Raji (cell line): ENCODE measurements around the gene TEX38.

Experiments used
- POLR2A ChIP-seq: IDR thresholded peaks from 2 replicates; pipeline ENCODE4 v1.6.1; 2011; ENCODE audit warnings: low read depth, low read length, control low read depth; ENCODE audit not compliant: insufficient read depth

TEX38 gene

GRCh38 chr1:46671554-46671953, at the start of gene TEX38:
TSS of gene TEX38 (plus strand) at chr1:46671854. CDS start at chr1:46671935, 81 bp downstream.
- no peak for TF ChIP-seq POLR2A

- no peak for TF ChIP-seq POLR2A
These were observed 49.7 kb upstream of the TEX38 start for GRCh38 chr1:46621930-46622329.

DNA sequence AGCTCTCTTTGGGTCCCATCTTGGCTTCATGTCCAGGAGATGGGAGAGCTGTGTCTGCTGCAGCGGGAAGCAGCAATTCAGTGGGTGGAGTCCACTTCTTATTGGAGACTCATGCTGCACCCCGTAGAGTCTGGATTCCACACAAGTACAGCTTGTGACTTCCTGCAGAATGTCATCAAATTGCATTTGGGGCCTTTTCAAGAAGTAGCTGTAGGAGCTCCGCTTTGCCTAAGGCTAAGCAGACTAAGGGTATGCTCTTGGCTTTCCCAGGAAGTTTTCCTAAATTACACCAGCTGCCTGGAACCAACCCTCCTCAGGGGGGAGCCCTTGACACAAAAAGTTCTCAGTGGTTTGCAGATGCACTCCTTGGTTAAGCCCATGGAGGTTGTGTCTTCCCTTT, 49.3 kb upstream of the TEX38 start:
- TF ChIP-seq POLR2A: no peak

- TF ChIP-seq POLR2A: no peak
These were observed 47.7 kb upstream of the TEX38 start for GRCh38 chr1:46623743-46624644.

DNA sequence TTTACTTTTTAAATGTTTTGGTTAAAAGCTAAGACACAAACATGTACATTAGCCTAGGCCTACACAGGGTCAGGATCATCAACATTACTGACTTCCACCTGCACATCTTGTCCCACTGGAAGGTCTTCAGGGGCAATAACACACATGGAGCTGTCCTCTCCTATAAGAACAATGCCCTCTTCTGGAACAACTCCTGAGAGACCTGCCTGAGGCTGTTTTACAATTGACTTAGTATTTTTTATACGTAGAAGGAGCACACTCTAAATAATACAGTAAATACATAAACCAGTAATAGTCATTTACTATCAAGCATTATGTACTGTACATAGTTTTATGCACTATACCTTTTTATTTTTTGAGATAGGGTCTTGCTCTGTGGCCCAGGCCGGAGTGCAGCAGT, 40.9 kb upstream of the TEX38 start:
- TF ChIP-seq POLR2A: no peak

DNA sequence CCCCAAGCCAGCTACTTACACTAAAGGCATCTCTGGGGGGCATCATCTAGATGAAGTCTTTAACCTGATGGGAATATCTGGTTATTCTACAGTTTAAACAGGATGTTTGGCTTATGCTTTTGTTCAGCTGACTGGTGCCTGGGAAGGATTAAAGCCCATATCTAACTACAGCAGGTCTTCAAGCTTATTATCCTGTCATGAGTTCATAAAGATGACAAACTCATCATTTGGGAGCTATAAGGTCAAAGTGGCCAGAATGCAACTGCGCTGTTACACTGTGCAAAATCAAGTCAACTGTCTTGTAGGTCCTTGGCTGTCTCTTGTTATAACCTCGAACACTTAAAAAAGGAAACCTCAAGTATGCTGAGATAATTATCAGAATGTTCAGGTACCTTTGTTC, 36.4 kb upstream of the TEX38 start:
- TF ChIP-seq POLR2A: no peak

DNA sequence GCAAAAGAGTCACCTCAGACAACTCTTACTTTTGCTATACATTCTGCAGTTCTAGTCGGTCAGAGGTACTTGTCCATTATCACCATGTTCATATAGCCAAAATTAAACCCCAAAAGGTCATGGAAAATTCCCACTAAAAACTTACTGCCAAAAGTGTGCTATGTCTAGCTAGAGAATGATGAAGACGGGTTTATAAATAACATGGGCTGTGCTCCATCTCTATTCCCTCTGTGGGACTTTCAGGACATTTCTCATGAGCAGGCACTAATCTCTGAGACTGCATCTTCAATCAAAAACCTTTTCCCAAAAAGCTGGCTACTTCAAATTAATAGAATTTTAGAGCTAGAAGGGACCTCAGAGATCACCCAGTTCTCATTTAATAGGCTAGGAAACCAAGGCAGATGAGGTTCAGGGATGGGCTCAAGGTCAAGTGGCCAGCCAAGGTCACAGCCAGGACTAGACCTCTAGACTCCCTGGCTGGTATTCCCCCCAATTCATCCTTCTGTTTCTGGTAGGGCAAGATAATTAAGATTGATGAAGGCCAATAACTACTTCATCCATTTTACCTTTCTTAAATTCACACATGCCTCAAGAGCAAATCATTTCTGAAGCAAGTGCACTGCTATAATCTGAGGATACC, 34.1 kb upstream of the TEX38 start:
- no peak for TF ChIP-seq POLR2A

- no peak for TF ChIP-seq POLR2A
These were observed 32.7 kb upstream of the TEX38 start for GRCh38 chr1:46638921-46639320.

DNA sequence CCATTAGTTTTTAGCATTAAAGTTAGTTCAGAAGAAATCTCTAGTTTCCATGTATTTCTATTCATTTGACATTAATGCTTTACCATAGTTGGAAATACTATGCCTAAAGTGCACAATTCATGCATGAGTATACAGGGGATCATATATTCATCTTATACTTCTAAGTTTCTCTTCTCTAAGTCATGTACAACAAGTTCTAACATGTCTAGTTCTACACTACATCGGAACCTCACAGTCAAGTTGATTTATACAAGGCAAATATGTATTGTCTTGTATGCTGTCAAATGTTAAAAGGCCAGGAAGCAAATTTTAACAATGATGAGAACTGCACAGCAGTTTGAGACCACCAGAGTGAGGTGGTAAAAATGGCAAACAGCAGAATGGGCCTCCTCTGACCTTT, 32.1 kb upstream of the TEX38 start:
- TF ChIP-seq POLR2A: no peak

- no peak for TF ChIP-seq POLR2A
These were observed 29.5 kb upstream of the TEX38 start for GRCh38 chr1:46642115-46642680.

- no peak for TF ChIP-seq POLR2A
These were observed 28.3 kb upstream of the TEX38 start for GRCh38 chr1:46643368-46643775.

DNA sequence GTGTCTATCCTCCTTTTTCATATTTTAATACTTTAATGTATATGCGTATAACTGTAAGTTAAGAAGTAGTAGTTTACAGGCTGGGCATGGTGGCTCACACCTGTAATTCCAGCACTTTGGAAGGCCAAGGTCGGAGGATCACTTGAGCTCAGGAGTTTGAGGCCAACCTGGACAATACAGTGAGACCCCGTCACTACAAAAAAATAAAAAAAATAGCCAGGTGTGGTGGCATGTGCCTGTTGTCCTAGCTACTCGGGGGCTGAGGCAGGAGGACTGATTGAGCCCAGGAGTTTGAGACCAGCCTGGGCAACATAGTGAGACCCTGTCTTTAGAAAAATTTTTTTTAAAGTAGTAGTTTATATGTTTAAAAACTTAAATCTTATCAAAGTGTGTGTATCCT, 25.8 kb upstream of the TEX38 start:
- no peak for TF ChIP-seq POLR2A

DNA sequence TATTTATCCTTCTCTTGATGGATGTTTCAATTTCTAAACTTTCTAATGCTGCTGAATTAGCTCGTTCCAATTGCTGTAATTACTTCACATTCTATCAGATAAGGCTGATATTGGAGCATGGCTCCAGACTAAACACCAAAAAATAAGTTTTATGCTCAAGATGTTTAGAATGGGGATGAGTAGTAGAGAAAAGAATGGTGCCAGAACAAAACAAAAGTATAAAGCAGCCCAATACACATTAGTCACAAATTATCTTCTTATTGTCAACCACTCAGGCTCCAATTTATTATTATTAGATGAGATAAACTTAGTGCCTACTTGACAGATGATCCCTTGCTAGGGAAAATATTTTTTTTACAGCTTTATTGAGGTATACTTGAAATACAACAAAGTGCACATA, 25.3 kb upstream of the TEX38 start:
- TF ChIP-seq POLR2A: no peak

GRCh38 chr1:46646844-46647243, 24.8 kb upstream of the TEX38 start:
- no peak for TF ChIP-seq POLR2A

DNA sequence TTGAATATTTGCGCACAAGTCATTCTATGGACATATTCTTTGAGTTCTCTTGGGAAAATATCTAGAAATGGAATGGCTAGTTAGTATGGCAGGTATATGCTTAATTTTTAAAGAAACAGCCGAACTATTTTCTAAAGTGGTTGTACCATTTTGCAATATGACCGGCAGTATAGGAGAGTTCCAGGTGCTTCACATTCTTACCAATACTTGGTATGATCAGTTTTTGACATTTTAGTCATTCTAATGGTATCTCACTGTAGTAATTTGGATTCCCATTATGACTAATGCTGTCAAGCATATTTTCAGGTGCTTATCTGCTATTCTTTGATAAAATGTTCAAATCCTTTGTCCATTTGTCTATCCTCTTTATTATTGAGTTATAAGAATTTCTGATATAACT, 24.0 kb upstream of the TEX38 start:
- no peak for TF ChIP-seq POLR2A

DNA sequence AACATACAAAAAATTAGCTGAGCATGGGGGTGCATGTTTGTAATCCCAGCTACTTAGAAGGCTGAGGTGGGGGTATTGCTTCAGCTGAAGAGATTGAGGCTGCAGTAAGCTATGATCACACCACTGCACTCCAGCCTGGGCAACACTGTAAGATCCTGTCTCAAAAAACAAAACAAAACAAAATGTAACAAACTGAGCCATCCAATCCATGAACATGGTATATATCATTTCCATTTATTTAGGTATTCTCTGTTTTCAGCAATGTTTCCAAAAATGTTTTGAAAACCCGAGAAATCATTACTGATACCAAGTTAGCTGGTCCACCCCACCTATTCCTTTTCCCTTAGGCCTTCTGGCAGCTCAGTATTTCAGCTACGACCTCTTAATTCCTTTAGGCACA, 21.9 kb upstream of the TEX38 start:
- no peak for TF ChIP-seq POLR2A

DNA sequence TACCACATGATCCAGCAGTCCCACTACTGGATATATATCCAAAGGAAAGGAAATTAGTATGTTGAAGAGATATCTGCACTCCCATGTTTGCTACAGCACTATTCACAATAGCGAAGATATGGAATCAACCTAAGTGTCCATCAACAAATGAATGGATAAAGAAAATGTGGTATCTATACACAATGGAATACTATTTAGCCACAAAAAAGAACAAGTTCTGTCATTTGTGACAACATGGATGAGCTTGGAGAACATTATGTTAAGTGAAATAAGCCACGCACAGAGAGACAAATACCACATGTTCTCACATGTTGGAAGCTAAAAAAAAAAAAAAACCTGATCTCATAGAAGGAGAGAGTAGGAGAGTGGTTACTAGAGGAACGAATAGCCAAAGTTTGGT, 21.2 kb upstream of the TEX38 start:
- no peak for TF ChIP-seq POLR2A
